Duodenal mucosa (tissue), 2 donors: Measurements from ENCODE around the gene UNC5CL.
A peak's percentile ranks its signal among the peaks of the same experiment; 100 is the strongest.

Experiments
- H3K27ac ChIP-seq: one replicate; pipeline ENCODE4 v1.7.0; 2013; ENCODE audit warnings: low read depth, low read length
- H3K27me3 ChIP-seq, 2 donors: one replicate each; pipeline ENCODE4 v1.7.0; 2013; ENCODE audit warnings: low read length in 2 of 2, control low read depth in 1 of 2; ENCODE audit not compliant: insufficient read depth in 2 of 2, control insufficient read depth in 1 of 2
- H3K36me3 ChIP-seq, 2 donors: one replicate each; pipeline ENCODE4 v1.7.0; 2013; ENCODE audit warnings: low read length in 2 of 2, control low read depth in 1 of 2; ENCODE audit not compliant: insufficient read depth in 2 of 2, control insufficient read depth in 1 of 2
- H3K4me1 ChIP-seq, 2 donors: one replicate each; pipeline ENCODE4 v1.7.0; 2013; ENCODE audit warnings: low read length in 2 of 2, control low read depth in 1 of 2; ENCODE audit not compliant: insufficient read depth in 2 of 2, control insufficient read depth in 1 of 2
- H3K4me3 ChIP-seq, 2 donors: one replicate each; pipeline ENCODE4 v1.7.0; 2013; ENCODE audit warnings: low read length in 2 of 2, low read depth in 1 of 2
- H3K9ac ChIP-seq, 2 donors: one replicate each; pipeline ENCODE4 v1.7.0; 2013; ENCODE audit warnings: low read length in 2 of 2, low read depth in 1 of 2
- H3K9me3 ChIP-seq, 2 donors: one replicate each; pipeline ENCODE4 v1.7.0; 2013; ENCODE audit warnings: low read length in 2 of 2, control low read depth in 1 of 2; ENCODE audit not compliant: control insufficient read depth in 1 of 2

UNC5CL gene

GRCh38 chr6:41063884-41064285 lies 24.9 kb upstream of the UNC5CL start:
- peak overlapping the region; percentile 48 for H3K27ac ChIP-seq
- no peak overlapping the region for H3K9ac ChIP-seq
- peaks cover 43 to 55% of the 10 kb centered on the region in 2 donors for H3K4me1 ChIP-seq
- no peaks in the 10 kb centered on the region for H3K27me3 ChIP-seq
- no peaks in the 10 kb centered on the region for H3K9me3 ChIP-seq
- no peak overlapping the region for H3K4me3 ChIP-seq
- peaks cover 4 to 23% of the 10 kb centered on the region in 2 donors for H3K36me3 ChIP-seq

GRCh38 chr6:41062056-41062455 lies 23.0 kb upstream of the UNC5CL start:
- Histone ChIP-seq H3K9ac (no peak overlapping the region), H3K27ac (no peak overlapping the region)

DNA sequence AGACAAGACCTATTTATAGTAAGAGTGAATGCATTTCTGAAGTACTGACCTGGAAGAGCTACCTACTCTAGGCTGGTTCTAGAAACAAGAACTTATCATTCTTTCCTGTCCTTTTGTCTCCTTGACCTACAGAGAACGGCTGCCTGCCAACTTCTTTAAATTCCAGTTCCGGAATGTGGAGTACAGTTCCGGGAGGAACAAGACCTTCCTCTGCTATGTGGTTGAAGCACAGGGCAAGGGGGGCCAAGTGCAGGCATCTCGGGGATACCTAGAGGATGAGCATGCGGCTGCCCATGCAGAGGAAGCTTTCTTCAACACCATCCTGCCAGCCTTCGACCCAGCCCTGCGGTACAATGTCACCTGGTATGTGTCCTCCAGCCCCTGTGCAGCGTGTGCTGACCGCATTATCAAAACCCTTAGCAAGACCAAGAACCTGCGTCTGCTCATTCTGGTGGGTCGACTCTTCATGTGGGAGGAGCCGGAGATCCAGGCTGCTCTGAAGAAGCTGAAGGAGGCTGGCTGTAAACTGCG lies 22.2 kb upstream of the UNC5CL start:
- peaks cover 61 to 69% of the 10 kb centered on the region in 2 donors for H3K4me1 ChIP-seq
- H3K36me3 ChIP-seq = peaks cover 0 to 9% of the 10 kb centered on the region in 2 donors
- H3K4me3 ChIP-seq = no peak overlapping the region

More at GRCh38 chr6:41062056-41062455, 23.0 kb upstream of the UNC5CL start:
- Histone ChIP-seq H3K36me3 (peaks cover 0 to 9% of the 10 kb centered on the region in 2 donors), H3K9me3 (no peaks in the 10 kb centered on the region), H3K27me3 (no peaks in the 10 kb centered on the region), H3K4me1 (peaks cover 57 to 69% of the 10 kb centered on the region in 2 donors), H3K4me3 (no peak overlapping the region)

DNA sequence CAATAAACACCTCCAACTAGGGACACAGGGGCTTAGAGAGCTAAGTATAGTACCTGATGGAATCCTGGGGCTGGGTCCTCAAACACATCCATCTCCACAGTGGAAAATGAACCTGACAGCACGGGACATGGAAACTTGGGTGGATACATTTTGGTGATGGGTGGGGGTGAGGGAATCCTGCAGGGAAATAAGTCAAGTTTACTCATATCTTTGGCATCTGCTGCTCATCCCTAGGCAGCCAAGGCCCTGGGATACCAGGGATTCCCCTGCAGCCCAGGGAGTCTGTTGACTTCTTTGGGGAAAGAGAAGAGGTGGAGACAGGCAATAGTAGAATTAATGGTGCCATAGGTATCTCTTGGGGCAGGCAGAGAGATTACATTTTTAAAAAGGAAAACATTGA lies 20.5 kb upstream of the UNC5CL start:
- Histone ChIP-seq H3K9me3 (no peaks in the 10 kb centered on the region), H3K4me3 (no peak overlapping the region), H3K4me1 (peaks cover 55 to 66% of the 10 kb centered on the region in 2 donors), H3K36me3 (peaks cover 0 to 9% of the 10 kb centered on the region in 2 donors), H3K27ac (no peak overlapping the region), H3K9ac (no peak overlapping the region), H3K27me3 (no peaks in the 10 kb centered on the region)

More for the DNA sequence above, 22.2 kb upstream of the UNC5CL start:
- no peak overlapping the region for H3K9ac ChIP-seq
- no peaks in the 10 kb centered on the region for H3K27me3 ChIP-seq
- no peak overlapping the region for H3K27ac ChIP-seq
- no peaks in the 10 kb centered on the region for H3K9me3 ChIP-seq

DNA sequence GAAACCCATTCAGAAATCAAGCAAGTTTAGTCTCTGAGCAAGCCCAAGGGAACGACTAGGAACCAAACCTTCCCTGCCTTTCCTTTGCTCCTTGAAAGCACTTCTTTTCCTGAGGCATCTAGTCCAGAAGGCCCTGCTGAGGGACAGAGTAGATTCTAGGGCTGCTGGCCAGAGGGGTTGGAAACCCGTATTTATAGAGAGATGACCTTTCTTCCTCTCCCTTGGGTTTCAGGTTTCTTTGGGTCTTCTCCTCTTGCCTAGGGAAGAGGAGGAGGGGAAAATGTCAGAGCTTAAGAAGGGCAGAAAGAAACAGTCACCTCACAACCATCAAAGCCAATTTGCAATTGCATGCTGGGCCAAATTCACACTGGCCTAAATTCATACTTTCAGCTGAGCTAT lies 19.8 kb upstream of the UNC5CL start:
- Histone ChIP-seq H3K36me3 (peaks cover 0 to 5% of the 10 kb centered on the region in 2 donors), H3K27me3 (no peaks in the 10 kb centered on the region), H3K9me3 (no peaks in the 10 kb centered on the region), H3K4me1 (peaks cover 47 to 58% of the 10 kb centered on the region in 2 donors), H3K4me3 (no peak overlapping the region), H3K9ac (no peak overlapping the region), H3K27ac (no peak overlapping the region)

DNA sequence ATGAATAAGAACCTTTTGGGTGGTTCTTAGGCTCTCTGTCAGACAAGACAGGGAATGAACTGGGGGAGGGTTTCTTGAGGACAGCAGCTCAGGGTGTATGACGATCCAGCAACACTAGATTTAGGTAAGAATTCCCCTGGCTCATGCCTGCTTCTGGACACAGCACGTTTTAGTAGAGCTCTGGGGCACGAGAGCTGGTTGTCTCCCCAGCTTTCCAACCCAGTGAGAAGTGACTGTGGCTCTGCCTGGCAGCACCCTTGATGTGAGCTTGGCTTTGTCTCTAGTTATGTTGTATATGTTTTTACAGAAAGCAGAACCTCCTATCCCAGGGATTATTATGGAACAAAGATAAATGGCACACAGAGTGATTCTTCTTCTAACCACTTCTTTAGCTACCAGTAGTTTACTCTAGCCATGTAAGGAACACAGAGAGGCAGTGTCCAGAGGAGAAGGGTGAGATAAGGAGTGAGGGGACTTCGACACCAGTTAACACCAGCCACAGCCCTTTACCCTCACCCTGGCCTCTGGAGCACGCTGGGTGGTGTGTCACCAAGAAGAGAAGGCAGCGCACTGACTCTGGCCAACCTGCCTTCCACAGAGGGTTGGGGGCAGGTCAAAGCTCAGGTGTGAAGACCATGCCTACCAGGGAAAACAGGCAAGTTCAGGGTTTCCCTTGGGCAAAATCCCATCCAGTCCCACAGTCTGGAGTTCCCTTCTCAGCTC lies 17.9 kb upstream of the UNC5CL start:
- Histone ChIP-seq H3K27ac (peak overlapping the region; percentile 67), H3K36me3 (peaks cover 0 to 5% of the 10 kb centered on the region in 2 donors), H3K4me1 (peaks cover 37 to 42% of the 10 kb centered on the region in 2 donors), H3K9me3 (no peaks in the 10 kb centered on the region), H3K4me3 (peak overlapping the region in 1 of 2 donors; percentile 40), H3K27me3 (no peaks in the 10 kb centered on the region), H3K9ac (peak overlapping the region in 1 of 2 donors; percentile 40)

DNA sequence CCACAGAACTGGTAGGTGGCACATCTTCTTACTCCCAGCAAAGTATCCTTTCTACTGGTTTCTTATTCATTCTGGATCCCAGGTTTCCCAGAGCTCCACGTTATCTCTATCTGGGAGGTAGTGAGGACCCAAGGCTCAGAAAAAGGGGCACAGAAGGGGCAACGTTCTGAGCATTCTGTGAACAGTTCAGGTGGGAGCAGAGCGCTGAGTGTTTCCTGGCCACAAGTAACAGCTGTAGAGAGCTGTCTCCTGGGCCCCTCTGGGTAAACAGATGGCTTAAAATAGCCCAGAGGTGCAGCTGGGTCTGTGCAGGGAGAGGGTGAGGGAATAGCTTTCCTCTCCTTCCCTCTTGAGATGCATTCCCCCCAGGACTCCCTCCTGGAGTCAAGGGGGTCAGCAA lies 16.1 kb upstream of the UNC5CL start:
- Histone ChIP-seq H3K4me1 (peaks cover 30 to 34% of the 10 kb centered on the region in 2 donors), H3K36me3 (no peaks in the 10 kb centered on the region), H3K27me3 (no peaks in the 10 kb centered on the region), H3K9ac (no peak overlapping the region), H3K9me3 (no peaks in the 10 kb centered on the region), H3K4me3 (no peak overlapping the region), H3K27ac (no peak overlapping the region)

DNA sequence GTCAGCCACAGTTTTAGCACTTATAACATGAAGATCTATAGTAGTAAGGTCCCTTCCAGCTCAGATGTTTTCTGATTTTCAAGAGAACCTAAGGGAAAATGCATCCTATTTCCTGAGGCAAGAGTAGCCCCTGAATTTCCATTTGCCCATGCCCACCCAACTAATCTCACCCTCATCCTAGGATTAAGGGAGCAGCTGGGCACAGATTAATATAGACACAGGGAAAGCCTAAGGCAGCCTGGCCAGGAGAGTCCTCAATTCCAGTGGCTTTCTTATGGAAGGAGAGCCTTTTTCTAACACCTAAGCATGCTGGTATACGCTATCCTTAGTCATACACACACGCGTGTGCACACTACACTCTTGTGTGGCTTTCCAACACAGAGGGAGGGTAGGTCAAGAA lies 15.5 kb upstream of the UNC5CL start:
- Histone ChIP-seq H3K27ac (no peak overlapping the region), H3K9ac (no peak overlapping the region), H3K27me3 (no peaks in the 10 kb centered on the region), H3K4me3 (no peak overlapping the region), H3K9me3 (no peaks in the 10 kb centered on the region), H3K36me3 (no peaks in the 10 kb centered on the region), H3K4me1 (peaks cover 30 to 34% of the 10 kb centered on the region in 2 donors)

- Histone ChIP-seq H3K27ac (no peak within 1 kb of the TSS), H3K4me1 (peaks cover 20 to 24% of the 10 kb centered on the region in 2 donors), H3K9me3 (no peaks in the 10 kb centered on the region), H3K36me3 (no peaks in the 10 kb centered on the region), H3K9ac (no peak within 1 kb of the TSS), H3K27me3 (no peaks in the 10 kb centered on the region), H3K4me3 (no peak within 1 kb of the TSS)
Measured at GRCh38 chr6:41053041-41053440, 14.0 kb upstream of the UNC5CL start, which contains the start of gene APOBEC2. TSS of gene APOBEC2 (plus strand) at chr6:41053202. CDS start at chr6:41053348, 146 bp downstream.

DNA sequence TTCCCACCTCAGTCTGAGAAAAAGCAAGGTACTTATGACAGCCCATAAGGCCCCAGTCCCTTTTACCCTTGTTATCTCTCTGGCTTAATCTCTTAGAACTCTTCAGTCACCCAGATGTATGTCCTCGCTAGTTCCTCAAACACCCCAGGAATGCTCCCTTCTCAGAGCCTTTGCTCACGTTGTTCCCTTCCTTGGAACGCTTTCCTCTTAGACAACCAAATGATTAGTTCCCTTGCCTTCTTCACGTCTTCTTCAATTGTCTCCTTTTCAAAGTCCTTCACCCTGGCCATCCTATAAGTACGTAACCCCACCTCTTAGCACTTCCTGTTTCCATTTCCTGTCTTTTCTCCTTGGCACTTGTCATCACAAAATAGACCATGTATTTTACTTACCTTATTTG lies 12.9 kb upstream of the UNC5CL start:
- no peaks in the 10 kb centered on the region for H3K9me3 ChIP-seq
- H3K36me3 ChIP-seq = no peaks in the 10 kb centered on the region
- H3K9ac ChIP-seq = no peak overlapping the region
- H3K27me3 ChIP-seq = no peaks in the 10 kb centered on the region
- H3K4me3 ChIP-seq = no peak overlapping the region
- H3K27ac ChIP-seq = no peak overlapping the region
- H3K4me1 ChIP-seq = peaks cover 10 to 14% of the 10 kb centered on the region in 2 donors
